ENCODE measurements around the gene SLC18A2.

SLC18A2 gene

GRCh38 chr10:117253908-117254307 lies 13.0 kb downstream of the SLC18A2 start:
- Histone ChIP-seq H3K4me2 (ENCODE audit: low read length) (no peak overlapping the region), H3K79me2 (ENCODE audit: control insufficient read depth, low read length) (no peaks in the 10 kb centered on the region), H3K27me3 (ENCODE audit: control insufficient read depth, low read length) (peaks cover 4% of the 10 kb centered on the region), H3K4me1 (ENCODE audit: control insufficient read depth, low read length) (no peaks in the 10 kb centered on the region), H3K9me3 (ENCODE audit: control insufficient read depth, insufficient read depth, low read length) (no peaks in the 10 kb centered on the region), H4K20me1 (ENCODE audit: control insufficient read depth, insufficient read depth, low read depth, low read length) (no peaks in the 10 kb centered on the region), H3K36me3 (ENCODE audit: control insufficient read depth, low read length) (no peaks in the 10 kb centered on the region), H3K9me2 (replicated peaks; ENCODE audit: control insufficient read depth, low read length) (no peaks in the 10 kb centered on the region), H3K4me3 (ENCODE audit: low read length) (no peak overlapping the region), H3K27ac (ENCODE audit: low read depth, low read length) (no peak overlapping the region), H3F3A (ENCODE audit: control insufficient read depth, insufficient read depth) (no peaks in the 10 kb centered on the region)
- TF ChIP-seq EZH2phosphoT487 (IDR thresholded peaks at IDR 0.05; ENCODE audit: borderline replicate concordance, low read length), result no peak
- no peak for TF ChIP-seq CTCF (IDR thresholded peaks at IDR 0.05; ENCODE audit: low read depth, low read length, poor library complexity, severe bottlenecking)

- H3K27me3 ChIP-seq (ENCODE audit: control insufficient read depth, low read length), result no peaks in the 10 kb centered on the region
- H3K27ac ChIP-seq (ENCODE audit: low read depth, low read length), result no peak overlapping the region
- H3K9me3 ChIP-seq (ENCODE audit: control insufficient read depth, insufficient read depth, low read length), result no peaks in the 10 kb centered on the region
- no peaks in the 10 kb centered on the region for H3K36me3 ChIP-seq (ENCODE audit: control insufficient read depth, low read length)
- H3K4me2 ChIP-seq (ENCODE audit: low read length), result no peak overlapping the region
- no peaks in the 10 kb centered on the region for H3K4me1 ChIP-seq (ENCODE audit: control insufficient read depth, low read length)
- no peaks in the 10 kb centered on the region for H4K20me1 ChIP-seq (ENCODE audit: control insufficient read depth, insufficient read depth, low read depth, low read length)
- H3K4me3 ChIP-seq (ENCODE audit: low read length), result no peak overlapping the region
- TF ChIP-seq EZH2phosphoT487 (IDR thresholded peaks at IDR 0.05; ENCODE audit: borderline replicate concordance, low read length) (no peak), CTCF (IDR thresholded peaks at IDR 0.05; ENCODE audit: low read depth, low read length, poor library complexity, severe bottlenecking) (no peak)
- H3K79me2 ChIP-seq (ENCODE audit: control insufficient read depth, low read length), result no peaks in the 10 kb centered on the region
- H3F3A ChIP-seq (ENCODE audit: control insufficient read depth, insufficient read depth), result no peaks in the 10 kb centered on the region
- no peaks in the 10 kb centered on the region for H3K9me2 ChIP-seq (replicated peaks; ENCODE audit: control insufficient read depth, low read length)
Observed at GRCh38 chr10:117254338-117254737, 13.4 kb downstream of the SLC18A2 start.

GRCh38 chr10:117254774-117255735 lies 14.1 kb downstream of the SLC18A2 start:
- Histone ChIP-seq H3K4me2 (ENCODE audit: low read length) (no peak overlapping the region), H3F3A (ENCODE audit: control insufficient read depth, insufficient read depth) (no peaks in the 10 kb centered on the region), H3K9me3 (ENCODE audit: control insufficient read depth, insufficient read depth, low read length) (no peaks in the 10 kb centered on the region), H3K27me3 (ENCODE audit: control insufficient read depth, low read length) (no peaks in the 10 kb centered on the region), H3K79me2 (ENCODE audit: control insufficient read depth, low read length) (no peaks in the 10 kb centered on the region), H3K27ac (ENCODE audit: low read depth, low read length) (no peak overlapping the region), H3K4me3 (ENCODE audit: low read length) (no peak overlapping the region), H3K9me2 (replicated peaks; ENCODE audit: control insufficient read depth, low read length) (no peaks in the 10 kb centered on the region), H3K36me3 (ENCODE audit: control insufficient read depth, low read length) (no peaks in the 10 kb centered on the region), H3K4me1 (ENCODE audit: control insufficient read depth, low read length) (no peaks in the 10 kb centered on the region), H4K20me1 (ENCODE audit: control insufficient read depth, insufficient read depth, low read depth, low read length) (no peaks in the 10 kb centered on the region)
- no peak for TF ChIP-seq EZH2phosphoT487 (IDR thresholded peaks at IDR 0.05; ENCODE audit: borderline replicate concordance, low read length)
- no peak for TF ChIP-seq CTCF (IDR thresholded peaks at IDR 0.05; ENCODE audit: low read depth, low read length, poor library complexity, severe bottlenecking)
